ENCODE measurements around the gene NISCH.
"Not testable (repeated sequence)": the region's sequence is repeated elsewhere in the genome, so short reads cannot be mapped to it uniquely, and the experiment has no call there.

The NISCH gene

GRCh38 chr3:52524752-52525679 lies 69.6 kb downstream of the NISCH start:
- no peak for DNase-seq (ENCODE audit: low read depth)
- no peak for TF ChIP-seq CTCF (IDR thresholded peaks at IDR 0.05; ENCODE audit: control insufficient read depth, insufficient read depth, low read depth, low read length, missing control alignments)
- no peak overlapping the region for H3K4me3 ChIP-seq (ENCODE audit: control insufficient read depth, low read depth, low read length)

GRCh38 chr3:52525680-52526561 lies 70.5 kb downstream of the NISCH start:
- H3K4me3 ChIP-seq (ENCODE audit: control insufficient read depth, low read depth, low read length) = no peak overlapping the region
- DNase-seq (ENCODE audit: low read depth) = no peak
- no peak for TF ChIP-seq CTCF (IDR thresholded peaks at IDR 0.05; ENCODE audit: control insufficient read depth, insufficient read depth, low read depth, low read length, missing control alignments)

GRCh38 chr3:52526671-52527038 lies 71.3 kb downstream of the NISCH start:
- not testable (repeated sequence) for H3K4me3 ChIP-seq (ENCODE audit: control insufficient read depth, low read depth, low read length); DNase-seq (ENCODE audit: low read depth)

- no peak for TF ChIP-seq CTCF (IDR thresholded peaks at IDR 0.05; ENCODE audit: control insufficient read depth, insufficient read depth, low read depth, low read length, missing control alignments)
- no peak for DNase-seq (ENCODE audit: low read depth)
- no peak overlapping the region for H3K4me3 ChIP-seq (ENCODE audit: control insufficient read depth, low read depth, low read length)
Measured at GRCh38 chr3:52527039-52527731, 71.8 kb downstream of the NISCH start.

- no peak for DNase-seq (ENCODE audit: low read depth)
- TF ChIP-seq CTCF (IDR thresholded peaks at IDR 0.05; ENCODE audit: control insufficient read depth, insufficient read depth, low read depth, low read length, missing control alignments) = no peak
Measured at GRCh38 chr3:52527732-52528585, 72.6 kb downstream of the NISCH start.

GRCh38 chr3:52528586-52529375 lies 73.4 kb downstream of the NISCH start:
- TF ChIP-seq CTCF (IDR thresholded peaks at IDR 0.05; ENCODE audit: control insufficient read depth, insufficient read depth, low read depth, low read length, missing control alignments) = no peak
- no peak overlapping the region for H3K4me3 ChIP-seq (ENCODE audit: control insufficient read depth, low read depth, low read length)
- no peak for DNase-seq (ENCODE audit: low read depth)

More at GRCh38 chr3:52527732-52528585, 72.6 kb downstream of the NISCH start:
- H3K4me3 ChIP-seq (ENCODE audit: control insufficient read depth, low read depth, low read length) = no peak overlapping the region

Measured in AG09309 (cell line).